Spinal cord (tissue), 10 donors: ENCODE measurements around the gene XCL2. TPM values are rescaled to one million over a fixed set of nuclear protein-coding genes. Genes with fewer than 3 reads are reported as not detected.
A peak's percentile ranks its signal among the peaks of the same experiment; 100 is the strongest.

ENCODE experiments used
- DNase-seq, 6 donors: peaks; one replicate each; pipeline versions ENCODE4 v3.0.0 to v3.0.0-alpha.2; 2013 to 2015; ENCODE audit warnings: low spot score in 6 of 6, low read depth in 4 of 6
- H3K27ac ChIP-seq: one replicate; pipeline ENCODE4 v1.5.1; 2013; ENCODE audit warnings: low read depth, low read length, control low read depth
- H3K27me3 ChIP-seq: one replicate; pipeline ENCODE4 v1.6.1; 2013; ENCODE audit warnings: low read length; ENCODE audit not compliant: control insufficient read depth, insufficient read depth
- H3K36me3 ChIP-seq: one replicate; pipeline ENCODE4 v1.6.1; 2013; ENCODE audit warnings: low read length; ENCODE audit not compliant: control insufficient read depth, insufficient read depth
- H3K4me1 ChIP-seq: one replicate; pipeline ENCODE4 v1.6.1; 2013; ENCODE audit warnings: low read length; ENCODE audit not compliant: control insufficient read depth, insufficient read depth
- H3K4me3 ChIP-seq: one replicate; pipeline ENCODE4 v1.5.1; 2013; ENCODE audit warnings: low read depth, low read length, control low read depth
- H3K9me3 ChIP-seq: one replicate; pipeline ENCODE4 v1.6.1; 2013; ENCODE audit warnings: low read length; ENCODE audit not compliant: control insufficient read depth, insufficient read depth
- WGBS: methylation state at CpG from one replicate; pipeline ENCODE4 v1.1.5; 2013; ENCODE audit warnings: missing lambda C conversion rate; ENCODE audit not compliant: insufficient coverage; 5-methylcytosine and 5-hydroxymethylcytosine counted together
- polyA plus RNA-seq, 2 donors: library from polyadenylated mRNA; unstranded; fragments of 120-200 nt; gene quantifications; one replicate each; pipeline ENCODE4 v1.2.1, GENCODE V29; 2013; ENCODE audit not compliant: insufficient read length in 2 of 2
- total RNA-seq, 2 donors: library from RNA; depleted of rRNA in 1 of 2; stranded (reverse); fragments of 120-200 nt in 1 of 2; fragments of >200 nt in 1 of 2; gene quantifications; one replicate each; pipeline versions ENCODE4 v1.2.3 to v1.2.4, GENCODE V29; 2013 to 2014
- donor health status: healthy.

XCL2 gene
- total and polyA plus RNA-seq, 4 donors, result 0.33 TPM; not detected in 3

- Histone ChIP-seq H3K9me3 (no peaks in the 10 kb centered on the region), H3K27me3 (no peaks in the 10 kb centered on the region), H3K36me3 (no peaks in the 10 kb centered on the region), H3K4me1 (no peaks in the 10 kb centered on the region), H3K4me3 (no peak overlapping the region), H3K27ac (no peak overlapping the region)
- WGBS, result no CpG with 5 or more reads among the region's 4 CpGs
- no peak for DNase-seq
Observed at GRCh38 chr1:168520832-168521231, 23.0 kb downstream of the XCL2 start.

DNA sequence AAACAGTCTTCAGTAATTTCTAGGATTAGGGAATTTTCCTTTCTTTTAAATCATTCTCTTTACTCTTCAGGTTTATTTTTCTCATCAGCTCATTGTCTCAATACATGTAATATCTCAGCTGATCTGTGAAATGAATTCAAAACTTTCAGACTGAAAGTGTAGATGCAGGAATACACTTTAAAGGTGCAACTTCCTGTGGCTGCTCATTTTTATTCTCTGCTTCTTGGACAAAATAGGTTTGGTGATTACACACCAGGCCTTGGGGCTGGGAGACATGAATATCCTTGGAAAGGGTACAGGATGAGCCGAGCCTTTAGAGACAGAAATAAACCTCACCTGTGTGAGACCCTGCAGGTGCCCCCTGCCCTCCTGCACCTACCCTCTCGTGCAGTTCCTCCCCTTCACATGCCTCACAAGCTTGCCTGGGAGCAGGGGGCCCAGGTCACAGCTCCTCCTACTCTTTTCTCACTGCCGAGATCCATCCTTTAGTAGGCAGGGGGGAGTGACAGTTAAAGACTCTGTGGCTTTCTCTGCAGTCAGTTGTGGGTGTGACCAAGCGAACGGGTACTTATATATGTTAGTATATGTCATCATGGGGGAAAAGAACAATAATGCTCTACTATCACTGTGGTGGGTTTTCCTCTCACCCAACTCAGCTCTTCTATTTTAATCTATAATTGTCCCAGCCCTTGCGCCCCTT is 23.6 kb downstream of the XCL2 start:
- 24% methylated on average over 2 of the region's 6 CpGs for WGBS
- H3K27ac ChIP-seq, result no peak overlapping the region
- H3K4me1 ChIP-seq, result no peaks in the 10 kb centered on the region
- H3K36me3 ChIP-seq, result no peaks in the 10 kb centered on the region
- H3K27me3 ChIP-seq, result no peaks in the 10 kb centered on the region
- no peak for DNase-seq
- no peak overlapping the region for H3K4me3 ChIP-seq
- H3K9me3 ChIP-seq, result no peaks in the 10 kb centered on the region

DNA sequence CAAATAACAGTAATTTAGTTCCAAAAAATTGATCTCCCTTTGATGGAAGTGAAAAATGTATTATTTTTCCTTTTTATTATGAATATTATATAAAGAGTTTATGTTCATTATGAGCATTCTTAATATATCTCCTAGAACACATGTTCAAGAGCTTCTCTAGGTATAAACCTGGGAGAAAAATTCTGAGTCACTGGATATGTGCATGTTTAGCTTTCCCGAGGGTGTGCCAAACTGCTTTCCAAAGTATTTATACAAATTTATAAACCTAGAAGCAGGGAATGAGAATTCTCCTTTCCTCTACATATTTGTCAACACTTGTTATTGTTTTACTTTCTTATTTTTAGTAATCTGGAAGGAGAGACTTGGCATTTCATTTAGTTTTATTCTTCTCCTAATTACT is 25.0 kb downstream of the XCL2 start:
- no CpG with 5 or more reads among the region's 1 CpG for WGBS
- Histone ChIP-seq H3K4me3 (no peak overlapping the region), H3K27ac (no peak overlapping the region), H3K4me1 (no peaks in the 10 kb centered on the region), H3K27me3 (no peaks in the 10 kb centered on the region), H3K9me3 (no peaks in the 10 kb centered on the region), H3K36me3 (no peaks in the 10 kb centered on the region)
- DNase-seq, result no peak

DNA sequence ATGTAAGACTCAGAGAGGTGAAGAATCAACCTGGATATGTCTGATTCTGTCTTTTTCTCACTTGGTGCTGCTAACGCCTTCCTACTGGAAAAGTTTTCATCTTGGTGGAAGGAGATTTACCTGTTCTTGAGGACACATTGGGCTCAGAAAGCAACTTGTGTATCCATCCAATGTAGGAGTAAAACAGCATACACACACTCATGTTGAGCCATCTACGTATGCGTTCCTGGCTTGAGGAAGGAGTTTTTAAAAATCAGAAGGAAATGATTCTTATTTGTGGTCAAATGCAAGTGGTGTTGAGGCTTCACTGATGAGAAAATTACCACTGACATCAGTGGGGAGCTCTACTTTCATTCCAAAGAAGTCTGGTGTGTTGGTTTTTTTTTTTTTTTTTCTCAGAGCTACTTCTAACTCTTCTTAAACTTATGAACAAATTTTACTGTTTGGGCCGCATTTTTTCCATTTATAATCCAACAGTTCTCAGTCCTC is 25.6 kb downstream of the XCL2 start:
- Histone ChIP-seq H3K4me3 (no peak overlapping the region), H3K27me3 (no peaks in the 10 kb centered on the region), H3K4me1 (no peaks in the 10 kb centered on the region), H3K36me3 (no peaks in the 10 kb centered on the region), H3K27ac (no peak overlapping the region), H3K9me3 (no peaks in the 10 kb centered on the region)
- WGBS, result no CpG with 5 or more reads among the region's 4 CpGs
- DNase-seq, result no peak

DNA sequence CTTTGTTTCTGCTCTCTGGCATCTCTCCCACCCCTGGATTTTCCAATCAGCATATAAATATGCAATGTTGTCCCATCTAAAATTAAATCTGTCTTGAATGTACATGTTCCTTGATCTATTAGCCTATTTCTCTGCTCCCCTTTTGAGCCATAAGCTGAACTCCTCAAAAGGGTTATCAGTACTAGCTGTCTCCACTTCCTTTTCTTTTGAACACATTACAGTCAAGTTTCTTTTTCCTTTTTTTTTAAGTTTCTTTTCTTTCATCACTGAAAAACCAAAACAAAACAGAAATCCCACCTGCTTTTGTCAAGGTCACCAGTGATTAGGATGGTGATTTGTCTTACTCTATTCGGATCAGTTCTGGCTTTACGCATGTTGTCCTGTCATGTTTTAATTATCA is 29.3 kb downstream of the XCL2 start:
- no peaks in the 10 kb centered on the region for H3K9me3 ChIP-seq
- no peaks in the 10 kb centered on the region for H3K4me1 ChIP-seq
- WGBS, result no CpG with 5 or more reads among the region's 2 CpGs
- no peaks in the 10 kb centered on the region for H3K27me3 ChIP-seq
- no peak overlapping the region for H3K27ac ChIP-seq
- no peak for DNase-seq
- no peaks in the 10 kb centered on the region for H3K36me3 ChIP-seq
- no peak overlapping the region for H3K4me3 ChIP-seq

DNA sequence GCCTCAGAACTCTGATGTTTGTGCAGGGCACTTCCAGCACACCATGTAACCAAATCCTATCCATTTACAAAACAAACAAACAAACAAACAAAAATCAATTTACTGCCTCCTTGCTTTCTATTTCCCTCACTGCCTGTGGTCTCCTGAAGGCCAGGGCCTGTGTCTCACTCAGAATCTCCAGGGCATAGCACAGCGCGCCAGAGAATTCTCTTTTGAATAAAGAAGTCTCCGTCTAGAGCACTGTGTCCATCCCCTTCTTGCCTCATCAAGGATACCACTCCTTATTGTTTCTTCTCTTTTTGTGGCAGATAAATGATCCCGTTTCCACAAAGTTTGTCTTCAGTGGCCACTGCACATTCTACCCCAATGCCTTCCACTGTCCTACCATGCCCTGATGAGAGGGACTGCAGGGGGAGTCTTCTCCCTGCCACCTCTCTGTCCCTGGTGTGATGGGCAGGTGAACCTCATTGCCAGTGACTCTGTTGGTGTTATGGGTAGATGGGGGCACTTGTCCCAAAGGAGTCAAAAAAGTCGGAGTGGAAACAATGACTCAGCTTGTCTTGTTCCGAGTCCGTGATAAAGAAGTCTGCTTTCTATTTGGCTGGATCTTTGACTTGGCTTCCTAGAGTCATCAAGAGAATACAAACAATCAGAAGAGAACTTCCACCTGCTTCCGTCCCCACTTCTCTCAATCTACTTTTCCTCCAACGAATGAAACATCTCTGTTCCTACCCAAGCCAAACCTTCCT is 30.0 kb downstream of the XCL2 start:
- H3K9me3 ChIP-seq, result no peaks in the 10 kb centered on the region
- 75% methylated on average over 8 of the region's 9 CpGs for WGBS
- no peaks in the 10 kb centered on the region for H3K36me3 ChIP-seq
- no peak for DNase-seq
- no peaks in the 10 kb centered on the region for H3K4me1 ChIP-seq
- no peak overlapping the region for H3K27ac ChIP-seq
- no peak overlapping the region for H3K4me3 ChIP-seq
- H3K27me3 ChIP-seq, result no peaks in the 10 kb centered on the region

- no peaks in the 10 kb centered on the region for H3K4me1 ChIP-seq
- H3K36me3 ChIP-seq, result no peaks in the 10 kb centered on the region
- no peaks in the 10 kb centered on the region for H3K9me3 ChIP-seq
- 74% methylated on average over 10 of the region's 13 CpGs for WGBS
- no peak overlapping the region for H3K4me3 ChIP-seq
- DNase-seq, result peak in 1 of 6 donors; percentile 24
- H3K27me3 ChIP-seq, result no peaks in the 10 kb centered on the region
- H3K27ac ChIP-seq, result no peak overlapping the region
Observed at GRCh38 chr1:168512864-168513595, 30.8 kb downstream of the XCL2 start.

DNA sequence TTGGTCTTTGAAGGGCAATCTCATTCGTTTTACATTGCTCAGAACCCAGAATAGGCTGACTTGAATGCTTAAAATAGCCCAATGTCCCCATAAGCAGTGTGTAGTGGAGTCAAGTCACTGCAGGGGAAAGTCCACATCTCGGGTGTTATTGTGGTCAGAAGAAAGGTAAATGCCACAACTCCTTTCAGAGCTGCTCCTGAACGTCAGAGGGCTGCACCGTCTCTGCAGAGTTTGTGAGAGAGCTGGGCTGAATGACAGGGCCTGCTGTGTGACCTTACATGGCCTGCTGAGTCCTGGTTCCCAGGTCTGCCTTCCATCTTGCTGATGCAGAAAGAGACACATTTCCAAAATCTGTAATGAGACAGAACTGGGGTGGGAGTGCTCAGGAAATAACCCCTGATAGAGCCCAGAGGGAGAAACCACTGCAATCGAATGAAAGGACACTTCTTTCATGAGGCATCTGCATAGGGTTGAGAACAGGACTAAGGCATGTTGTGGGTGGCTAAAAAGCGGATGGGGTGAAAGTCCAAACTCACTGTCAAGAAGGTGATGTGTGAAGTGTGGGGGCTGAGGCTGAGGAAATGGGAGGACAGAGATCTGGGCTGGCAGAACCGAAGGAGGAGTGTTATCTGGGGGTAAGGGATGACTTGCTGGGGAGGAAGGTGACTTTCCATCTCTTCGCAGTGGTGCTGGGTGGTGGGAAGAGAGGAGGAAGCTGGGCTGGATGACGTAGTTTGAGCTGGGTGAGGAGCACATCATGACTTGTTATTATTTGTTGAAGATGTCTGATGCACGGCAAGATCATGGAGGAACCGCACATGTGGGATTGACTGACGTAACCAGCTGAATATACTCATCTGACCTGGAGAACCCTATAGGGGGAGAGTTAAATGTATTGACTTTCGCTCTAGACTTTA is 33.7 kb downstream of the XCL2 start:
- no peak overlapping the region for H3K4me3 ChIP-seq

GRCh38 chr1:168509210-168509609 is 34.6 kb downstream of the XCL2 start:
- no peak overlapping the region for H3K4me3 ChIP-seq
- H3K36me3 ChIP-seq, result no peaks in the 10 kb centered on the region
- no peaks in the 10 kb centered on the region for H3K4me1 ChIP-seq
- no peaks in the 10 kb centered on the region for H3K27me3 ChIP-seq
- no peaks in the 10 kb centered on the region for H3K9me3 ChIP-seq
- DNase-seq, result no peak
- WGBS, result no CpG with 5 or more reads among the region's 1 CpG
- no peak overlapping the region for H3K27ac ChIP-seq

More for the DNA sequence above, 33.7 kb downstream of the XCL2 start:
- H3K27me3 ChIP-seq, result no peaks in the 10 kb centered on the region
- no peaks in the 10 kb centered on the region for H3K9me3 ChIP-seq
- 70% methylated on average over 11 of the region's 13 CpGs for WGBS
- H3K36me3 ChIP-seq, result no peaks in the 10 kb centered on the region
- H3K4me1 ChIP-seq, result no peaks in the 10 kb centered on the region
- no peak for DNase-seq
- no peak overlapping the region for H3K27ac ChIP-seq
